ENCODE measurements around the gene GJB3.
"Not testable (repeated sequence)": the region's sequence is repeated elsewhere in the genome, so short reads cannot be mapped to it uniquely, and the experiment has no call there.

The GJB3 gene

DNA sequence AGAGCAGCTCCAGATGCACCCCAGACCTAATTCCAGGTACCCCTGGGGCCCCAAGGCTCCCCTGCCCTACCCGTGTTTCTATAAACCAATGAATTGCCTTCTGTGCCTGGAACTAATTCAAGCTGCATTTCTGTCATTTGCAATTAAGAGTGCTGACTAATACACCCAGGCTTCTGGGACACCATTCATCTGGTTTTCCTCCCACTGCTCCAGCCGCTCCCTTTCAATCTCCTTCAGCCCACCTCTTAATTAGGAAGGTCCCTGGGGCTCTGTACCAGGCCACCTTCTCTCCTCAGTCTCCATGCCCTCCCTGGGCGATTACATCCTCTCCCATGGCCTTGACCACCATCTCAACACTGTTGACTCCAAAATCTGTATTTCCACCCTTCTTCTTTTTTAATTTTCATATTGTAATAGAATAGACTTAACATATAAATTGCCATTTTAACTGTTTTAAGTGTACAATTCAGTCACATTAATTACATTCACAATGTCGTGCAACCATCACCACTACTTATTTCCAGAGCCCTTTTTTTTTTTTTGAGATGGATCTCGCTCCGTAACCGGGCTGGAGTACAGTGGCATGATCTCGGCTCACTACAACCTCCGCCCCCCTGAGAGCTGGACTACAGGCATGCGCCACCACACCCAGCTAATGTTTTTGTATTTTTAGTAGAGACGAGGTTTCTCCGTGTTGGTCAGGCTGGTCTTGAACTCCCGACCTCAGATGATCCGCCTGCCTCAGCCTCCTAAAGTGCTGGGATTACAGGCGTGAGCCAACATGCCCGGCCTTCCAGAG is 9.2 kb upstream of the GJB3 start:
- FAIRE-seq = no peak
- no peak for DNase-seq (ENCODE audit: insufficient read length, low spot score)
- TF ChIP-seq POLR2A (IDR thresholded peaks at IDR 0.05; ENCODE audit: low read depth, low read length) = no peak

DNA sequence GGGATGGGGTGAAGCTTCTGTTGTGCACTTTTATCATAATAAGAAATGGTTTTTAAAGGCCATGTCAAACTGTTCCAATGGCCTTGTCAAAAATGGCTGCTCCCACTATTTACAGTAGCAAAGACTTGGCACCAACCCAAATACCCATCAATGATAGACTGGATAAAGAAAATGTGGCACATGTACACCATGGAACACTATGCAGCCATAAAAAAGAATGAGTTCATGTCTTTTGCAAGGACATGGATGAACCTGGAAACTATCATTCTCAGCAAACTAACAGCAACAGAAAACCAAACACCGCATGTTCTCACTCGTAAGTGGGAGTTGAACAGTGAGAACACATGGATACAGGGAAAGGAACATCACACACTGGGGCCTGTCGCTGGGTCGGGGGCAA is 7.9 kb upstream of the GJB3 start:
- not testable (repeated sequence) for FAIRE-seq; DNase-seq (ENCODE audit: insufficient read length, low spot score)

DNA sequence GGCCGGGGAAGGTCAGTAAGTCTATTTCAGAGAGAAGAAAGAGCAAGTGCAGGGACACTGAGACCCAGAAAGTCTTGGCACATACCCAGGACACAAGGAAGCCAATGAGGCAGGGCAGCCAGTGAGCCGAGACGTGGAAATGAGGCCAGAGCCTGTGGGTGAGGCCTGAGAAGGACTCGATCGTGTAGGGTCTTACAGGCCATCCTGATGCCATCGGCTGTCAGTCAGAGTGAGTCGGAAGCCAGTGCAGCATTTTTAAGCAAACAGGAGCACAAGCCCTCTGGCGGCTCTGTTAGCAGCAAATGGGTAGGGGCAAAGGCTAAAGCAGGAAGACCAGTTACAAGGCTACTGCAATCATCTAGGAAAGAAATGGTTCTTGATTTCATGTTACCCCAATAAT is 6.1 kb upstream of the GJB3 start:
- TF ChIP-seq POLR2A (IDR thresholded peaks at IDR 0.05; ENCODE audit: low read depth, low read length) = no peak
- DNase-seq (ENCODE audit: insufficient read length, low spot score) (no peak), FAIRE-seq (no peak)

DNA sequence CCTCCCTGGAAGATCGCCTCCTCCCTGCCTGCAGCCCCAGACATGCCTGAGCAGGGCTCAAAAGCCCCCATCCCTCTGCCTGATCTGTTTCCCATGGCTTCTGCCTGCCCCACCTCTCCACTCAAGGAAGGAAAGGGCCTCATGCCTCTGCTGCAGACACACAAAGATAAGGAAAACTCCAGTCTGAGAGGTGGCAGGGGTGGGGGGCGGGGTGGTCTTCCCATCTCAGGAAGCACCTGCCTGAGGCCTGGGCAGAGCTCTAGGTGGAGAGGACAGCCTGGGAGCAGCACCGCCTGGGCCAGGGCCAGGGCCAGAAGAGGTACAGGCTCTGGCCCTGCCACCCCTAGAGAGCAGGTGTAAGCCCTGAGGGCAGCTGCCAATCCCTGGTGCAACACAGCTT is 4.1 kb upstream of the GJB3 start:
- DNase-seq (ENCODE audit: insufficient read length, low spot score) (no peak), FAIRE-seq (no peak)
- TF ChIP-seq POLR2A (IDR thresholded peaks at IDR 0.05; ENCODE audit: low read depth, low read length) = no peak

DNA sequence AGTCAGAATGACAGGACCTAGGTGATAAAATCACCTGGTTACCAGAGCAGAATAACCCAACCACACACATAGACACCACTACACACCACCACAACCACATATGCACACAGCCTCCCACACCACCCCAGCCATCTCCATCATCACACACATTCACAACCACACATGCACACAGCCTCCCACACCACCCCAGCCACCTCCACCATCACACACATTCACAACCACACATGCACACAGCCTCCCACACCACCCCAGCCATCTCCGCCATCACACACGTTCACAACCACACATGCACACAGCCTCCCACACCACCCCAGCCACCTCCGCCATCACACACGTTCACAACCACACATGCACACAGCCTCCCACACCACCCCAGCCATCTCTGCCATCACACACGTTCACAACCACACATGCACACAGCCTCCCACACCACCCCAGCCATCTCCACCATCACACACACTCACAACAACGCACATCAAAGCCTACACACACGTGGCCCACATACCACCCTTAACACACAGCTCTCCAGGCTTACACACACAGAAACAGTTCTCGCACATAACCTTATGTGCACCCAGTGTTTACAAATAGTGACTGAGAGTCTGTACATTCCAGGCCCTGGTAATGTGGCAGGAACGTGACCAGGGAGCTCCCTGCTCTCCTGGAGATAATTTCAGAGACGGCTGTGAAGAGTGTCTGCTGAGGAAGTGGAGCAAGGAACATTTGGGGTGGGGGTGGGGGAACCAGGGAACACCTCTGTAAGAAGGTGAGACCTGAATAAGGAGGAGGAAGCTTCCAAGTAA is 3.3 kb upstream of the GJB3 start:
- DNase-seq (ENCODE audit: insufficient read length, low spot score) (no peak), FAIRE-seq (no peak)
- no peak for TF ChIP-seq POLR2A (IDR thresholded peaks at IDR 0.05; ENCODE audit: low read depth, low read length)

DNA sequence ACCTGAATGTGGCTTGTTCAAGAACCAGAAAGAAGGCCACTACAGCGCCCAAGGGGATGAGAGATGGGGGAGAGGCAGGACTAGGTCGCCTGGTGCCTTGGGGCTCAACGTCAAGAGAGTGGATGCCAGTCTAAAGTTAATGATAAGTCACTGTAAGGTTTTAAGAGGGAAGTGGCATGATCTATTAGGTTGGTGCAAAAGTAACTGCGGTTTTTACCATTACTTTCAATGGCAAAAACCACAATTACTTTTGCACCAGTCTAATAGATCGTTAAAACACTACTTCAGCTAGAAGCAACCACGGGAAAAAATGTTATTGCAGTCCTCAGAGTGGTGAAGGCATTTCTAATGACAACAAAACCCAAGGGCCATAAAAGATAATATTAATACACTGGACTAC is 2.6 kb upstream of the GJB3 start:
- FAIRE-seq (no peak), DNase-seq (ENCODE audit: insufficient read length, low spot score) (no peak)
- no peak for TF ChIP-seq POLR2A (IDR thresholded peaks at IDR 0.05; ENCODE audit: low read depth, low read length)

DNA sequence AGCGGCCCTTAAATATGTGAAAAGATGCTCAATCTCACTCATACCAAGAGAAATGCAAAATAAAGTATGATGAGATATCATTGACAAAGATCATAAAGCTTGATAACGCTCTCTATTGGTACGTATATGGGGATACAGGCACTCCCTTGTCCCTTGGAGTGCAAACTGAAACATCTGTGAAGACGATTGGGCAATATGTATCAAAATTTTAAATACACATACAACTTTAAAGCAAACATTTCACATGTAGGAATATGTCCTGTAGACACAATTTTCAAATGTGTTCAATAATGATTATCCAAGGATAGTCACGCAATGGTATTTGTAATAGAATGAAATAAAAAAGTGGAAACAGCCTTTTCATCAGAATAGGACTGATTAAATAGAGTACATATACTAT is 2.0 kb upstream of the GJB3 start:
- no peak for TF ChIP-seq POLR2A (IDR thresholded peaks at IDR 0.05; ENCODE audit: low read depth, low read length)
- DNase-seq (ENCODE audit: insufficient read length, low spot score) (no peak), FAIRE-seq (no peak)

DNA sequence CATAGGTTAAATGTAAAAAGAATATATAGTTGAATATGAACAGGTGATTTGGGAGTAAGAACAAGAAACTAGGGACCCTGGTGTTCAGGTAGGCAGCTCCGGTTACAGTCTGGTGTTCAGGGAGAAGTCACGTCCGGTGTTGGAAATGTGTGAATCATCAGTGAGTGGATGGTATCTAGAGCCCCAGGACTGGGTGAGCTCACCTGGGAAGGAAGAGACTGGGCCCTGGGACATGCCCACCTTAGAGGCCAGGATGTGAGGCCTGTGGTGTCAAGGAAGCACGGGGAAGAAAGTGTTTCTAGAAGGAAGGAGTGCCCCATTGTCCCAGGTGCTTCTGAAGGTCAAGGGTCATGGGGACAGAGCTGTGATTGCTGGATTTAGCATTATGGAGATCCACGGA is 1.5 kb upstream of the GJB3 start:
- DNase-seq (ENCODE audit: insufficient read length, low spot score) (no peak), FAIRE-seq (no peak)
- TF ChIP-seq POLR2A (IDR thresholded peaks at IDR 0.05; ENCODE audit: low read depth, low read length) = no peak

DNA sequence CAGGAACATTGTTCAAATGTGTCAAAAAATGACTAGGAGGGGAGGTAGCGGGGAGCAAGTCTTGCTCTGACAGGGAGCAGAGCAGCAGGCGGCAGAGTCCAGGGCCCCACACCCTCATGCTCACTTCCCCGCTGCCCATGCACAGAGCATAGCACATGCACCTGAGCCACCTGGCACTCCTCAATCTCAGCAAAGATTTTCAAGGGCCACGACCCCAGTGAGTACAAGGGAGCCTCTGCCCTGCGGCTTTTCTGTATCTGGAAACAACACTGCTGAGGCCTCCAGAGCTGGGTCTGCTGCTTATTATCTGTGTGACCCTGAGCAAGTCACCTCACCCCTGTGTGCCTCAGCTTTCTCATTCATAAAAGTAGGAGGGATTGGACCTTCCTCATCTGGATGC is 1.1 kb upstream of the GJB3 start:
- no peak for TF ChIP-seq POLR2A (IDR thresholded peaks at IDR 0.05; ENCODE audit: low read depth, low read length)
- FAIRE-seq (no peak), DNase-seq (ENCODE audit: insufficient read length, low spot score) (no peak)

DNA sequence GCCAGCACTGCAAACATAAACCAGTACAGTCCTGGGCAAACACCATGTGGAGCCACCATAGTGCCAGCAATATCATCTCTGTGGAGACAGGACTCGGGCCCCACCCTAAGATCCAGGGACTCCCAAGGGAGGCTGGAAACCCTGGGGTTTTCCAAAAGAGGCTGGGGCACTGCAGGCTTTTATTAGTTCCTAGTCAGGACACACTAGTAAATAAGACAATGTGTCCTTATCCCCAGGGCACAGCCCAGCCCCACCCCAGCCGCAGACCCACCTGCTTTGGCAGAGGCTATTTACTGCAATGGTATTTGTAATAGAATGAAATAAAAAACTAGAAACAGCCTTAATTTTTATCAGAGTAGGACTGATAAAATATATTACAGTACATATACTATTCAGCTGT is 486 bp upstream of the GJB3 start:
- no peak for TF ChIP-seq POLR2A (IDR thresholded peaks at IDR 0.05; ENCODE audit: low read depth, low read length)
- FAIRE-seq = no peak

DNA sequence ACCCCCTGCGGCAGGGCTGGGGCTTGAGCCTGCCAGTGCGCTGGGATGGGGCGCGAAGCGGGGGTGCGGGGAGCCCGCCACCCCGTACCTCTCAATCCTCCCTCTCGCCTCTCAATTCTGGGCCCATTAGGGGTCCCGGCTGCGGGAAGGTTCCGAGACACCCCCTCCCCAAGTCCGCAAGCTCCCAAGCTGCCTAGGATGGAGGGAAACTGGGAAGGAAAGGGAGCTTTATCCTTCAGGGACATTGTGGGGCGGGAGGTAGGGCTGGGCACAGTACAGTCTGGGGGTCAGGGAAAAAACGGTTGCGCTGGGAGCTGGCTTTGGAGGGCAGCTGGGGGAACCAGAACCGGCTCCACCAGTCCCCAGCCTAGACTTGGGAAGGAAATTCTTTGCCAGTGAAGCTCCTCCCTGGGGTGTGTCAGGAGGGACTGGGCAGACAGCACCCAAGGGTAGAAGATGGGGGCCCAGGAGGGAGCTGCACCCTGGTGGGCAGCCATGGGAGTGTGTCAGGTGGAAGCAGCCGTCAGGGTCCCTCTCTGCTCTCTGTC is 904 bp downstream of the GJB3 start:
- no peak for FAIRE-seq
- DNase-seq (ENCODE audit: insufficient read length, low spot score) = no peak
- TF ChIP-seq POLR2A (IDR thresholded peaks at IDR 0.05; ENCODE audit: low read depth, low read length) = no peak

More for the DNA sequence above, 486 bp upstream of the GJB3 start:
- no peak for DNase-seq (ENCODE audit: insufficient read length, low spot score)

DNA sequence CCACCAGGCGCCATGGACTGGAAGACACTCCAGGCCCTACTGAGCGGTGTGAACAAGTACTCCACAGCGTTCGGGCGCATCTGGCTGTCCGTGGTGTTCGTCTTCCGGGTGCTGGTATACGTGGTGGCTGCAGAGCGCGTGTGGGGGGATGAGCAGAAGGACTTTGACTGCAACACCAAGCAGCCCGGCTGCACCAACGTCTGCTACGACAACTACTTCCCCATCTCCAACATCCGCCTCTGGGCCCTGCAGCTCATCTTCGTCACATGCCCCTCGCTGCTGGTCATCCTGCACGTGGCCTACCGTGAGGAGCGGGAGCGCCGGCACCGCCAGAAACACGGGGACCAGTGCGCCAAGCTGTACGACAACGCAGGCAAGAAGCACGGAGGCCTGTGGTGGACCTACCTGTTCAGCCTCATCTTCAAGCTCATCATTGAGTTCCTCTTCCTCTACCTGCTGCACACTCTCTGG is 3.8 kb downstream of the GJB3 start:
- DNase-seq (ENCODE audit: insufficient read length, low spot score) (no peak), FAIRE-seq (no peak)
- no peak for TF ChIP-seq POLR2A (IDR thresholded peaks at IDR 0.05; ENCODE audit: low read depth, low read length)

DNA sequence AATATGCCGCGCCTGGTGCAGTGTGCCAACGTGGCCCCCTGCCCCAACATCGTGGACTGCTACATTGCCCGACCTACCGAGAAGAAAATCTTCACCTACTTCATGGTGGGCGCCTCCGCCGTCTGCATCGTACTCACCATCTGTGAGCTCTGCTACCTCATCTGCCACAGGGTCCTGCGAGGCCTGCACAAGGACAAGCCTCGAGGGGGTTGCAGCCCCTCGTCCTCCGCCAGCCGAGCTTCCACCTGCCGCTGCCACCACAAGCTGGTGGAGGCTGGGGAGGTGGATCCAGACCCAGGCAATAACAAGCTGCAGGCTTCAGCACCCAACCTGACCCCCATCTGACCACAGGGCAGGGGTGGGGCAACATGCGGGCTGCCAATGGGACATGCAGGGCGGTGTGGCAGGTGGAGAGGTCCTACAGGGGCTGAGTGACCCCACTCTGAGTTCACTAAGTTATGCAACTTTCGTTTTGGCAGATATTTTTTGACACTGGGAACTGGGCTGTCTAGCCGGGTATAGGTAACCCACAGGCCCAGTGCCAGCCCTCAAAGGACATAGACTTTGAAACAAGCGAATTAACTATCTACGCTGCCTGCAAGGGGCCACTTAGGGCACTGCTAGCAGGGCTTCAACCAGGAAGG is 4.3 kb downstream of the GJB3 start:
- FAIRE-seq (no peak), DNase-seq (ENCODE audit: insufficient read length, low spot score) (no peak)
- no peak for TF ChIP-seq POLR2A (IDR thresholded peaks at IDR 0.05; ENCODE audit: low read depth, low read length)

DNA sequence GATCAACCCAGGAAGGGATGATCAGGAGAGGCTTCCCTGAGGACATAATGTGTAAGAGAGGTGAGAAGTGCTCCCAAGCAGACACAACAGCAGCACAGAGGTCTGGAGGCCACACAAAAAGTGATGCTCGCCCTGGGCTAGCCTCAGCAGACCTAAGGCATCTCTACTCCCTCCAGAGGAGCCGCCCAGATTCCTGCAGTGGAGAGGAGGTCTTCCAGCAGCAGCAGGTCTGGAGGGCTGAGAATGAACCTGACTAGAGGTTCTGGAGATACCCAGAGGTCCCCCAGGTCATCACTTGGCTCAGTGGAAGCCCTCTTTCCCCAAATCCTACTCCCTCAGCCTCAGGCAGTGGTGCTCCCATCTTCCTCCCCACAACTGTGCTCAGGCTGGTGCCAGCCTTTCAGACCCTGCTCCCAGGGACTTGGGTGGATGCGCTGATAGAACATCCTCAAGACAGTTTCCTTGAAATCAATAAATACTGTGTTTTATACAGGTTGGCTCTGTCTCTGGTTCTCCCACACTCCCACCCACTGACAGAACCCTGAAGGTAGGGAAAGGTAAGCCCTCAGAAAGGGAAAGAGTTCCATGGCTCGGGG is 5.0 kb downstream of the GJB3 start:
- DNase-seq (ENCODE audit: insufficient read length, low spot score) (no peak), FAIRE-seq (no peak)
- no peak for TF ChIP-seq POLR2A (IDR thresholded peaks at IDR 0.05; ENCODE audit: low read depth, low read length)
